Measurements from ENCODE around the gene CHRNG.
"Not testable (repeated sequence)": the region's sequence is repeated elsewhere in the genome, so short reads cannot be mapped to it uniquely, and the experiment has no call there.

Gene CHRNG

GRCh38 chr2:232568161-232568560, 28.7 kb downstream of the CHRNG start:
- no peak for DNase-seq
- Histone ChIP-seq H3K4me3 (ENCODE audit: low read depth, low read length) (no peak overlapping the region), H3K4me1 (no peaks in the 10 kb centered on the region), H3K36me3 (peaks cover 85% of the 10 kb centered on the region), H3K27me3 (no peaks in the 10 kb centered on the region), H3K9me3 (no peaks in the 10 kb centered on the region)
- TF ChIP-seq CTCF (IDR thresholded peaks at IDR 0.05; ENCODE audit: low read depth, low read length) = no peak

GRCh38 chr2:232569541-232569940, 30.0 kb downstream of the CHRNG start:
- no peak for DNase-seq
- Histone ChIP-seq H3K9me3 (no peaks in the 10 kb centered on the region), H3K36me3 (peaks cover 75% of the 10 kb centered on the region), H3K4me1 (no peaks in the 10 kb centered on the region), H3K4me3 (ENCODE audit: low read depth, low read length) (no peak overlapping the region), H3K27me3 (no peaks in the 10 kb centered on the region)
- no peak for TF ChIP-seq CTCF (IDR thresholded peaks at IDR 0.05; ENCODE audit: low read depth, low read length)

- H3K4me3 ChIP-seq (ENCODE audit: low read depth, low read length); H3K9me3 ChIP-seq; DNase-seq; H3K4me1 ChIP-seq; H3K27me3 ChIP-seq: not testable (repeated sequence)
- H3K36me3 ChIP-seq = peaks cover 69% of the 10 kb centered on the region
These were observed 31.0 kb downstream of the CHRNG start for GRCh38 chr2:232570481-232570880.

GRCh38 chr2:232571026-232571474, 31.6 kb downstream of the CHRNG start:
- Histone ChIP-seq H3K27me3 (no peaks in the 10 kb centered on the region), H3K36me3 (peaks cover 65% of the 10 kb centered on the region), H3K4me1 (no peaks in the 10 kb centered on the region), H3K9me3 (no peaks in the 10 kb centered on the region), H3K4me3 (ENCODE audit: low read depth, low read length) (no peak overlapping the region)
- DNase-seq = no peak
- TF ChIP-seq CTCF (IDR thresholded peaks at IDR 0.05; ENCODE audit: low read depth, low read length) = no peak

GRCh38 chr2:232573042-232573441, 33.5 kb downstream of the CHRNG start:
- Histone ChIP-seq H3K4me1 (no peaks in the 10 kb centered on the region), H3K27me3 (no peaks in the 10 kb centered on the region), H3K36me3 (peaks cover 45% of the 10 kb centered on the region), H3K9me3 (no peaks in the 10 kb centered on the region), H3K4me3 (ENCODE audit: low read depth, low read length) (no peak overlapping the region)
- DNase-seq = no peak
- TF ChIP-seq CTCF (IDR thresholded peaks at IDR 0.05; ENCODE audit: low read depth, low read length) = no peak

GRCh38 chr2:232573771-232574435, 34.4 kb downstream of the CHRNG start:
- H3K36me3 ChIP-seq = peaks cover 36% of the 10 kb centered on the region
- no peaks in the 10 kb centered on the region for H3K4me1 ChIP-seq
- no peaks in the 10 kb centered on the region for H3K27me3 ChIP-seq
- no peak for TF ChIP-seq CTCF (IDR thresholded peaks at IDR 0.05; ENCODE audit: low read depth, low read length)
- H3K9me3 ChIP-seq = no peaks in the 10 kb centered on the region
- DNase-seq = no peak
- H3K4me3 ChIP-seq (ENCODE audit: low read depth, low read length) = no peak overlapping the region

Measured in BE2C (cell line).